ENCODE results near the gene LTC4S.

GRCh38 chr5:179779826-179780225 lies 14.0 kb upstream of the LTC4S start:
- TF ChIP-seq POLR2A (IDR thresholded peaks at IDR 0.05) (no peak), CTCF (IDR thresholded peaks at IDR 0.05) (no peak)

Measured in esophagus squamous epithelium (tissue), 4 donors.